ACC112 (cell line): ENCODE data around the gene NDUFS1.
"Not testable (repeated sequence)": the region's sequence is repeated elsewhere in the genome, so short reads cannot be mapped to it uniquely, and the experiment has no call there.

Experiments used
- H2AFZ ChIP-seq: fragments of 200-600 bp; sonication (generic); one replicate; pipeline ENCODE4 v1.6.0; 2017; ENCODE audit warnings: antibody characterized with exemption, low read length; ENCODE audit not compliant: unreplicated experiment
- H3K27ac ChIP-seq: fragments of 200-600 bp; sonication (generic); 2 replicates; pipeline ENCODE4 v1.5.1; 2014; ENCODE audit warnings: low read depth, mild to moderate bottlenecking, antibody characterized with exemption, low read length, moderate library complexity
- H3K27me3 ChIP-seq: fragments of 200-600 bp; sonication (generic); 2 replicates; pipeline ENCODE4 v1.6.1; 2014; ENCODE audit warnings: mild to moderate bottlenecking, antibody characterized with exemption, low read length, moderate library complexity, mixed read lengths; ENCODE audit not compliant: insufficient read depth
- H3K36me3 ChIP-seq: fragments of 200-600 bp; sonication (generic); 2 replicates; pipeline ENCODE4 v1.6.1; 2016; ENCODE audit warnings: mild to moderate bottlenecking, antibody characterized with exemption, low read length, moderate library complexity, mixed read lengths; ENCODE audit not compliant: insufficient read depth
- H3K4me1 ChIP-seq: fragments of 200-600 bp; sonication (generic); one replicate; pipeline ENCODE4 v1.6.1; 2016; ENCODE audit warnings: low read length, mixed read lengths; ENCODE audit not compliant: insufficient read depth, unreplicated experiment, control insufficient read depth
- H3K4me3 ChIP-seq: fragments of 200-600 bp; sonication (generic); 2 replicates; pipeline ENCODE4 v1.5.1; 2014; ENCODE audit warnings: mild to moderate bottlenecking, low read depth, low read length
- H3K79me2 ChIP-seq: fragments of 200-600 bp; sonication (generic); one replicate; pipeline ENCODE4 v1.6.0; 2016; ENCODE audit warnings: low read length; ENCODE audit not compliant: control insufficient read depth, unreplicated experiment, insufficient read depth

Gene NDUFS1

GRCh38 chr2:206190689-206191088, 31.4 kb upstream of the NDUFS1 start:
- Histone ChIP-seq H3K27me3 (no peaks in the 10 kb centered on the region), H3K4me1 (no peaks in the 10 kb centered on the region), H3K4me3 (no peak overlapping the region), H3K79me2 (no peaks in the 10 kb centered on the region), H2AFZ (no peak overlapping the region), H3K27ac (no peak overlapping the region), H3K36me3 (no peaks in the 10 kb centered on the region)

GRCh38 chr2:206190111-206190510, 30.9 kb upstream of the NDUFS1 start:
- H3K4me3 ChIP-seq: no peak overlapping the region
- no peak overlapping the region for H3K27ac ChIP-seq
- no peaks in the 10 kb centered on the region for H3K4me1 ChIP-seq
- no peak overlapping the region for H2AFZ ChIP-seq
- no peaks in the 10 kb centered on the region for H3K79me2 ChIP-seq
- no peaks in the 10 kb centered on the region for H3K27me3 ChIP-seq
- H3K36me3 ChIP-seq: no peaks in the 10 kb centered on the region

- H2AFZ ChIP-seq: no peak overlapping the region
- no peaks in the 10 kb centered on the region for H3K79me2 ChIP-seq
- no peak overlapping the region for H3K27ac ChIP-seq
- H3K27me3 ChIP-seq: no peaks in the 10 kb centered on the region
- no peaks in the 10 kb centered on the region for H3K4me1 ChIP-seq
- H3K4me3 ChIP-seq: no peak overlapping the region
- H3K36me3 ChIP-seq: no peaks in the 10 kb centered on the region
Observed at GRCh38 chr2:206189691-206190090, 30.4 kb upstream of the NDUFS1 start.

GRCh38 chr2:206181526-206181925, 22.3 kb upstream of the NDUFS1 start:
- H3K4me1 ChIP-seq: not testable (repeated sequence)

GRCh38 chr2:206176901-206177300, 17.7 kb upstream of the NDUFS1 start:
- H2AFZ ChIP-seq: no peak overlapping the region
- no peak overlapping the region for H3K27ac ChIP-seq
- no peaks in the 10 kb centered on the region for H3K27me3 ChIP-seq
- no peaks in the 10 kb centered on the region for H3K4me1 ChIP-seq
- H3K4me3 ChIP-seq: no peak overlapping the region
- no peaks in the 10 kb centered on the region for H3K79me2 ChIP-seq
- H3K36me3 ChIP-seq: no peaks in the 10 kb centered on the region; the same call in 1 of the 2 replicates

More at GRCh38 chr2:206181526-206181925, 22.3 kb upstream of the NDUFS1 start:
- not testable (repeated sequence) for H3K4me3 ChIP-seq, H3K36me3 ChIP-seq, H2AFZ ChIP-seq, H3K27me3 ChIP-seq, H3K79me2 ChIP-seq, H3K27ac ChIP-seq

GRCh38 chr2:206176121-206176520, 16.9 kb upstream of the NDUFS1 start:
- Histone ChIP-seq H2AFZ (no peak overlapping the region), H3K27me3 (no peaks in the 10 kb centered on the region), H3K4me3 (no peak overlapping the region), H3K4me1 (no peaks in the 10 kb centered on the region), H3K79me2 (no peaks in the 10 kb centered on the region), H3K27ac (no peak overlapping the region), H3K36me3 (no peaks in the 10 kb centered on the region; the same call in 1 of the 2 replicates)

GRCh38 chr2:206173147-206173546, 13.9 kb upstream of the NDUFS1 start:
- Histone ChIP-seq H3K27me3 (no peaks in the 10 kb centered on the region), H3K4me1 (no peaks in the 10 kb centered on the region), H2AFZ (no peak overlapping the region), H3K4me3 (no peak overlapping the region), H3K36me3 (no peaks in the 10 kb centered on the region; the same call in 1 of the 2 replicates), H3K27ac (no peak overlapping the region), H3K79me2 (no peaks in the 10 kb centered on the region)

GRCh38 chr2:206171624-206172397, 12.6 kb upstream of the NDUFS1 start:
- H3K4me3 ChIP-seq, H3K27me3 ChIP-seq, H3K79me2 ChIP-seq, H3K4me1 ChIP-seq, H2AFZ ChIP-seq, H3K36me3 ChIP-seq, H3K27ac ChIP-seq: not testable (repeated sequence)

GRCh38 chr2:206168230-206168629, 9.0 kb upstream of the NDUFS1 start:
- H3K4me3 ChIP-seq, H3K27ac ChIP-seq, H3K27me3 ChIP-seq, H3K79me2 ChIP-seq, H2AFZ ChIP-seq, H3K4me1 ChIP-seq: not testable (repeated sequence)
- peaks cover 12% of the 10 kb centered on the region for H3K36me3 ChIP-seq

DNA sequence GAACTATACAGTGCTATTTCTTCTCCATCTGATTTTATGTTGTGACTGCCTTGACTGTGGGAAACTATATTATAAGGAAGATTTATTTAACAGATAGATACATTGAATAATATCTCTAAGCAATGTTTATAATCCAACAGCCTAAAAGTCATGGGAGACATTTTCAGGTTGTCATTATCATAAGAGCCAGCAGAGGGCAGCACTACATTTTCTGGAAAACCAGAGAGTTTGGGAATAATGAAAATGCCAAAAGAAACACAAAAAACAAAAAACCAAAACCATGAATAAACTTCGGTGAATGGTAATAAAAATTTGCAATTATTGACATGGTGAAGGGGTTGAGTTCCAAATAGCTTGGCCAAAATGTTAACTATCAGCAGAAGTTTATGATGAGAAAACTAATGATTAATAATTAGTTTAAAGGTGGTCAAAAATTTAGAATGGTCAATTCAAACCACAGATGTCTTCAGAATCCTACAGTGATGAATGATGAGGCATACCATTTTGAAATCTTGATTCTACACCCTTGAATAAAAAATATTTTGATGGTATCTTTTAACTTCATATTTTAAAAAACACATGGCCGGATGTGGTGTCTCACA, 5.1 kb upstream of the NDUFS1 start:
- no peak overlapping the region for H3K4me3 ChIP-seq
- peaks cover 33% of the 10 kb centered on the region for H3K79me2 ChIP-seq
- H2AFZ ChIP-seq: no peak overlapping the region
- no peak overlapping the region for H3K27ac ChIP-seq
- peaks cover 37% of the 10 kb centered on the region for H3K36me3 ChIP-seq
- H3K4me1 ChIP-seq: peaks cover 27% of the 10 kb centered on the region
- no peaks in the 10 kb centered on the region for H3K27me3 ChIP-seq

DNA sequence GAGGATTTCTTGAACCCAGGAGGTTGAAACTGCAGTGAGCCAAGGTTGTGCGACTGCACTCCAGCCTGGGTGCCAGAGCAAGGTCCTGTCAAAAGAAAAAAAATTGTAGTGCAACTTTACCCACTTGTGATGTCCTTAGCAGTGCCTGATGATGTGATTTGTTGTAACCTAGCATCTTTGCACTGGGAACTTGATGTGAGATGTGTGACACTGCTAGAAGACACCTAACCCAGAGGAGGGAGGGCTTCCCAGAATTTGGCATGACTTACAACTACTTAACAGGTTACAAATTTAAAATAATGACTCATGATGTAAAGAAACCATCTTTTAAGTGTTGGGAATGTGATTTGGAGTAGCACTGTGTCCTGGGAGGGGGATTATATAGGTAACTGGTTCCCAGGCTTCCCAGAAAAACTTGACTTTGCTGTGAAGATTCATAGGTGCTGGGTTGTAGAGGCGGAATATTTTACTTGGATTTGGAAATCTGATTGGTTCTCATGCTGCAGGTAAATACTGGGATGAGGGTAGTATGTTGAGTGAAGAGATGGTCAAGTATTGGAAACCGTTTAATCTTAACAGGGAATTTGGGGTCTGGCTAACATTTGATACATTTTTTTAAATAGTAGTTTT, 4.1 kb upstream of the NDUFS1 start:
- no peak overlapping the region for H2AFZ ChIP-seq
- H3K4me3 ChIP-seq: no peak overlapping the region
- H3K79me2 ChIP-seq: peaks cover 41% of the 10 kb centered on the region
- H3K36me3 ChIP-seq: peaks cover 37% of the 10 kb centered on the region
- peaks cover 27% of the 10 kb centered on the region for H3K4me1 ChIP-seq
- no peaks in the 10 kb centered on the region for H3K27me3 ChIP-seq
- peak overlapping the region; percentile 11; the same call in 1 of the 2 replicates for H3K27ac ChIP-seq
